Stimulated activated CD8-positive, alpha-beta memory T cell treated with anti-CD3 and anti-CD28 coated beads, Interleukin-12 subunit alpha, Interleukin-12 subunit beta, amount 100 ng/mL, for 24 hours (primary cell): ENCODE results near the gene TMEM179.

Experiments
- DNase-seq: peaks from one replicate; pipeline ENCODE4 v3.0.0-alpha.2; 2020; ENCODE audit errors: extremely low read depth

The TMEM179 gene

DNA sequence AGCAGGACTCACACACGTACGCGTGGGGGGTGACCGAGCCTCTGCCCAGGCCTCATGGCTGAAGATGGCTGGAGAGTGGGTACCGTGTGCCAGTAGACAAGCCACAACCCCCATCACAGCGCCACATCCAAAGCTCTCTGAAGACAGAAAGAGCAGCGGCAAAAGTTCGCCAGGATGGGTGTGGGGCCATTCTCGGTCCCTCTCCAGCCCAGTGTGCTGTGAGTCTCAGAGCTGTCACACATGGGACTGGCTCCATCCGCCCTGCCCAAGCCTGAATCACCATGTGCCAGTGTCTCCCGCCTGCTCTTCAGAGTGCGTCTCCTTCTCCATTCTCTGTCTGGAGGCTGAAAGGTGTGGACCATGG is 5.7 kb downstream of the TMEM179 start:
- DNase-seq = no peak

DNA sequence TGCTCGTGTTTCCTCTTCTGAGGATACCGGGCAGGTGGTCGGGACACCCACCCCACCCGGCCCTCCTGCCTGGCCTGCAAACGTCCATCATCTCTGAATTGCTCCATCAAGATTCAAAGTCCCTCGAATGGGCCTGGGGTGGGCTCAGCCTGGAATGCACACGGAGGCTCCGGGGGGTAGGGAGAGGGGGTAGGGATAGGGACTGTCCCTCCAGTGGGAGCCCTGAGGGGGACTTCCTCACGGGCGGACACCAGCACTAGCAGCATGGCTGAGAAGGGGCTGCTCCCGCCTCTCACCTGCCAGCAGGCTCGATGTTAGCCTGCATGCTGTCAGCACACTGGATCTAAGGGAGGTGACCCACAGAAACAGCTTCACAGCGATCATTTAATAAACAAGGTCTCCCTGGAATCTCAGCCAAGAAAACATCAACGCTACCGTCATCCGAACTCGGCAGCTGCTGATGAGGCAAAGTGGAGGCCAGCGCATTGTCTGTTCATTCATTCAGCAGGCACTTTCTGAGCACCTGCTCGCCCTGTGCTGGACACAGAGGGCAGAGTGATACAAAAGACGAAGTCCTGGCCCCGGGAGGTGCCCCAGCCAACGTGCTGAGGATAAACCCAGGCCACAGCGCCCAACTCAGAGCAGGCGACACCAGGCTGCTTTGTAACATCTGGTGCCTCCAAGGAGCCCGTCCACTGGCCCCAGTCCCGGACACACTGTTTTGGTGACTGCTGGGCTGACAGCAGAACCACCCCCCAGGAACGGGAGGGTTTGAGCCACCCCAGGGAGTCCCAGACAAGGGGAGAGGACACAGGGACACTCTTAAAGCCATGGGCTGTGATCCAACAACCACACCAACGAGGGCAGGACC is 6.3 kb downstream of the TMEM179 start:
- no peak for DNase-seq

DNA sequence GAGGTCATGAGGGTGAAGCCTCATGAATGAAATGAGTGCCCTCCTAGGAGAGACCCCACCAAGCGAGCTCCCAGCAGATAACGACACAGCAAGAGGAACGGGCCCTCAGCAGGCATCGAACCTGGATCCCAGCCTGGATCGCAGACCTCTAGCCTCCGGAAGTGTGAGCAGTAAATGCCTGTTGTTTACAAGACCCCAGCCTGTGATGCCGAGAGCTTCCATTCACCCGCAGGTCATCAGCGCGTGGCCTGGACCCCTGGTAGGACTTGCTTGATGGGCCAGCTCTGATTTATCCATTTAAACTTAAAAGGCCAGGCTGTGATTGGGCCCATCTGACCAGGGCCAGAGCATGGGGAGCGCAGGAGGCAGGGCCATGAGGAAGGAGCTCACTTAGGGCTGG is 7.0 kb downstream of the TMEM179 start:
- no peak for DNase-seq

DNA sequence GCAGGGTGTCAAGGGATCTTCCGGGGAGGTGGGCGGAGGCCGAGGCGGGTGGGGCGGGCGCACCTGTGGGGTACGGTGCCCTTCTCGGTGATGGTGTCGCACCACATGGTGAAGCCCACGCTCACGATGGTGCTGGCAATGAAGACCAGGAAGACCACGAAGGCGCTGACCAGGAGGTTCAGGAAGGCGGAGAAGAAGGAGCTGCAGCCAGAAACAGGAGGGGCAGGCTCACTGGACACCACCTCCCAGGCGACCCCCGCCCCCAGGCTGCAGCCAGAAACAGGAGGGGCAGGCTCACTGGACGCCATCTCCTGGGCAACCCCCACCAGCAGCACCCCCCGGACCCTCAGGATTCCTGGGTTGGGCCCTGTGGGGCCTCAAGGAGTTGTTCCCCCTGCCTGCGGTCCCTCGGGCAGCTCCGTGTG is 7.6 kb downstream of the TMEM179 start:
- no peak for DNase-seq

- DNase-seq = no peak
These were observed 8.1 kb downstream of the TMEM179 start for GRCh38 chr14:104596451-104596918.

DNA sequence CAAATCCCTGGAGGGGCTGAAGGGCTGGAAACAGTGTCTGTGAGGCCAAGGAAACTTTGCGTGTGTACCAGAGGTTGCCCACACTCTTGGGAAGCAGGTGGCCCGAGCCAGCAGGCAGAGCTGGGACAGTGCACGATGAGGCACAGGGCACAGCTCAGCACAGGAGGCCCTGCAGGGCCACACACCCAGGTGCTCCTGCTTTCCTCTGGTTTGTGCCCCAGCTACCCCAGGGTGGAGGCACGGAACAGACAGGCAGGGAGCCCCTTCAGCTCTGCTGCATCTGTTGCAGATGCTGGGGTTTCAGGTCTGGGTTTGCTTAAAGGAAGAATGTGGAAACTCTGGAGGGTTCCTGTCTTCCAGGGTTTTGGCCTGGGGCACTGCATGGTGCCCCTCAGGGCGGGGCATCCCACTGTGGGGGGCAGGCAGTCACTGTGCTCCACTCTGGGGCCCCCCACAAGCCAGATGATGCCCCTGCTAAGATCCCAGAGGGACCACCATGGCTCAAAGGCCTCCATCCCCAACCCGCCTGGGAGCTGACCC is 8.6 kb downstream of the TMEM179 start:
- no peak for DNase-seq

- no peak for DNase-seq
These were observed 9.4 kb downstream of the TMEM179 start for GRCh38 chr14:104595116-104595675.

GRCh38 chr14:104594310-104595046 is 10.1 kb downstream of the TMEM179 start:
- no peak for DNase-seq

GRCh38 chr14:104593710-104594136 is 10.8 kb downstream of the TMEM179 start:
- no peak for DNase-seq

DNA sequence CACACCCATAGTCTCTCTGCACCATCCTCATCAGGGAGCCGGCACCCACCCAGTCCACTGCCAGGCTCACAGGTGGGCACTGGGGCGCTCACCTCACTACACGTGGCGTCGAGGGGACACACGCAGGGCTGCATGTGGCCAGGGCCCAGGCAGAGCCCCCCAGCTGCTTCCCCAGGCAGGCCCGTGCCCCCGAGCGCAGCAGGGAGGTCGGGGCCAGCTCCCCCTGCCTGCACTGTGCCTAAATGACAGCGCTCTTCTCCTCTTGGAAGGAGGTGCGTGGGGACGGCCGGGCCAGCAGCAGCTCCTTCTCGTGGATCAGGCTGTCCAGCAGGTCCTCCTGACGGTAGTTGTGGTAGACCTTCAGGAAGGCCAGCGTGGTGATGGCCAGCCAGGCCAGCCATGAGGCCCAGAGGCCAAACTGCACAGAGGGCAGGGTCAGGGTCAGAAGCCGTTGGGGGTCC is 11.3 kb downstream of the TMEM179 start:
- DNase-seq = no peak

GRCh38 chr14:104592785-104593184 is 11.8 kb downstream of the TMEM179 start:
- DNase-seq = no peak

DNA sequence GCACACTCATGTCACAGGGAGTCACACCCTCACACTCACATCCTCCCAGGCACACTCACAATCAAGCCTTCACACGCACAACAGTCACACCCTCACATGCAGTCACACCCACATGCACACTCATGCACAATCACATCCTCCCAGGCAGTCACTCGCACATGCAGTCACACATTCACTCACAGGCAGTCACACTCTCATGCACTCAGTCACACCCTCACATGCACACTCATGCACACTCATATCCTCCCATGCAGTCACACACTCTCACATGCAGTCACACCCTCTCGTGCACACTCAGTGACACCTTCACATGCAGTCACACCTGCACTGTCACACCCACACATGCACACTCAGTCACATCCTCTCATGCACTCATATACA is 12.3 kb downstream of the TMEM179 start:
- no peak for DNase-seq

DNA sequence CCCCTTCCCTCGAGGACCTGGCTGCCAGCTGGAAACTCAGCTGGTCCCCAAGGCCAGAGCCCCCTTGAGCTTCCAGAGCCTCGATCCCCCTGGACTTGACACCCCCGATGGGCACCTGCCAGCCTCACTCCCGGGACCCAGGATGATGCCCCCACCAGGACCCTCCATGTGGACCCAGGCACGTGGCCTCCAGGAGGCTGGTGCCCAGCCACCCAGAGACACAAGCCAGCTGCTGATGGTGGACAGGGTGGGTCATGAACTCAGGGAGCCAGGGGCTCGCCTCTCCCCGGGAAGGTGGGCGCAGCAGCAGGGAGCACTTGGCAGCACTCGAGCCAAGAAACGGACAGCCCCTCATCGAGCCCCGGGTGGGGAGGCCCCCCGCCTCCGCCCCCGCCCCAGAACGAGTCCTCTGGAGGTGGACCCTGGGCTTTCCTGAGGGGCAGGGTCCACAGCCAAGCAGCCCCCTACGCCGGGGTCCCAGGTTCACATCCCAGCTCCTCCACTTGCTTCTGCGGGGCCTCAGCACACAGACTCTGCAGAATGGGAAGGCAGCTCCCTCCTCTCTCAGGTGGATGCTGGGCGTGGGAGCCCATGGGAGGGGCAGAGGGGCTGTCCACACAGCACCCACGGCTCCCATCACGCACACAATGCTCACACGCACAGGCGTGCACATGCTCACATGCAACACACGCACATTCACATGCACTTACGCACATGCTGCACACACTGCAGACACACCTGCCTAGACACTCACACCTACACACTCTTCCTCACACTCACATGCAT is 12.9 kb downstream of the TMEM179 start:
- no peak for DNase-seq

DNA sequence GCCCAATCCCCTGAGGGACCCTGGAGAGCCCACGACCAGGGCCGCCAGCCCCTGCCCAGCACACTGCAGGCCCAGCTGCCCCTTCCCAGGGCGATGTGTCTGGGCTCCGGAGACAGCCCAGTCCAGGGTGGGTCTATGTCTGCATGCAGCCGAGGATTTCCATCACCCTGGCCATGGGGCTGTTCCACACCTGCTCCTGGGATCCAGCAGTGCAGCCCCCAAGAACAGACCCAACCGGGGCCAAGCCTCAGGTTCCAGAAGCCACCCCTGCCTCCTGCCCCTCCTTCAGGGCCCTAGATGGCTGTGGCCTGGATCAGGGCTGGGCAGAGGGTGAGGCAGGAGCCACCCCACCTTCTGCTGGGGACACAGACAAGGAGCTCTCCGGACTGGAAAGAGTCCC is 13.5 kb downstream of the TMEM179 start:
- no peak for DNase-seq

DNA sequence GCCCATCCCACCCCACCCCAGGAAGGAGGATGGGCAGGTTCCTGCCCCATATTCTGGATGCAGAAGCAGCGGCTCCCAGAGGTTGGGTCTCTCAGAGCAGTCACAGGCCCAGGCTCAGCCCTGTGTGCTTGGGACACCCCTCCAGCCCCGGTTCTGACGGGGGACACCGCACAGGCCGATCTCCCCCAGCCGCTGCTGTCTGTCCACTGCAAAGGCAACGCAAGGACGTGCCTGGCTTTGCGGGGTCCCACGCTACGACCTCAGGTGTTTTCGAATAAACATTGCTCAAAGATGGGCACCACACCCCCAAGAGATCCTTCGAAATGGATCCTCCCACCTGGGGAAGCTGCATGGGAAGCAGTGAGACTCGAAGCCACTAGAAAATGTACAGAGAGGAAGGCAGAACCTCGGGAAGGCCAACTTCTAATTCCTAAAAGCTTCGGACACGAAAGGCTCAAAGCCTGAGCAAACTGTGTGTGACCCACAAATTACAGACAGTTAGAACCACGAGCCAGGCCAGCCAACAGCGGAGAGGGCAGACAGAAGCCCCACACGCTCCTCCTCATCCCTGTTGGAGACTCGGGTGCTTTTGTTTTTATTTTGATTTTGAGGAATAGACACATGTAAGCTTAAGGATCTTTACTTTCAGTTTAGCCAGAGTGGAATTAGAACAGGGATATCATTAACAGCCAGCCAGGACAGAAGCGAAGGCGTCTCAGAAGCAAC is 14.2 kb downstream of the TMEM179 start:
- DNase-seq = no peak

- no peak for DNase-seq
These were observed 15.0 kb downstream of the TMEM179 start for GRCh38 chr14:104589338-104590195.

GRCh38 chr14:104588066-104588857 is 16.3 kb downstream of the TMEM179 start:
- DNase-seq = no peak

DNA sequence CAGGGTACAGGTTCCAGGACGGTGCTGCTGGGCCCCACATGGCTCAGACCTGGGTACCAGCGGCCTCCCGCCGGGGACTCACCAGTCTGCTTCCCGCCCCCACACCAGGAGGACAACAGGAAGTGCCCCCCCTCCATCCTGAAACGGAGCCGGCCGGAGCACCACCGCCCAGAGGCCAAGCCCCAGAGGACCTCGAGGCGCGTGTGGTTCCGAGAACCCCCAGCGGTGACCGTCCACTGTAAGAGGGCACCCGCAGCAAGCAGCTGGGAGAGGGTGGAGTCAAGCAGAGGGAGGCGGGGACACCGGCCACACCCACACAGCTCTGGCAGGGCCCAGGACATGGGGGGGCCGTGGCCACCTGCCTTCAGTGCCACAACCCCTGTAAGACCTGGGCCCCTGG is 16.9 kb downstream of the TMEM179 start:
- no peak for DNase-seq
